Ectodermal cell (in vitro differentiated cells): ENCODE measurements around the gene SLC35F6.
A peak's percentile ranks its signal among the peaks of the same experiment; 100 is the strongest.
"Not testable (repeated sequence)": the region's sequence is repeated elsewhere in the genome, so short reads cannot be mapped to it uniquely, and the experiment has no call there.

Experiments used
- H3K27ac ChIP-seq: 2 replicates; pipeline ENCODE4 v1.7.0; 2013; ENCODE audit warnings: mild to moderate bottlenecking, low read depth, low read length; ENCODE audit not compliant: insufficient read depth, poor library complexity, severe bottlenecking
- H3K27me3 ChIP-seq: 2 replicates; pipeline ENCODE4 v1.7.0; 2013; ENCODE audit warnings: mild to moderate bottlenecking, low read length; ENCODE audit not compliant: insufficient read depth, control insufficient read depth, poor library complexity, severe bottlenecking
- H3K36me3 ChIP-seq: one replicate; pipeline ENCODE4 v1.7.0; 2013; ENCODE audit warnings: low read length; ENCODE audit not compliant: control insufficient read depth, insufficient read depth
- H3K4me1 ChIP-seq: one replicate; pipeline ENCODE4 v1.7.0; 2013; ENCODE audit warnings: low read length; ENCODE audit not compliant: control insufficient read depth, insufficient read depth
- H3K4me3 ChIP-seq: 2 replicates; pipeline ENCODE4 v1.7.0; 2013; ENCODE audit warnings: low read depth, low read length, control low read depth; ENCODE audit not compliant: insufficient read depth
- H3K9me3 ChIP-seq: 2 replicates; pipeline ENCODE4 v1.7.0; 2013; ENCODE audit warnings: mild to moderate bottlenecking, low read length, moderate library complexity; ENCODE audit not compliant: control insufficient read depth
- WGBS, 2 experiments: methylation state at CpG; one replicate each; pipeline ENCODE4 v1.1.7; 2013; ENCODE audit warnings: missing lambda C conversion rate in 2 of 2; 5-methylcytosine and 5-hydroxymethylcytosine counted together

SLC35F6 gene

GRCh38 chr2:26805241-26805676, 41.2 kb downstream of the SLC35F6 start:
- Histone ChIP-seq H3K4me3 (no peak overlapping the region), H3K4me1 (peaks cover 14% of the 10 kb centered on the region), H3K9me3 (no peaks in the 10 kb centered on the region), H3K27ac (no peak overlapping the region), H3K27me3 (no peaks in the 10 kb centered on the region), H3K36me3 (no peaks in the 10 kb centered on the region)
- 73 to 74% methylated on average over 4 to 5 of the region's 5 CpGs for WGBS, 2 experiments

- no peaks in the 10 kb centered on the region for H3K27me3 ChIP-seq
- H3K36me3 ChIP-seq: no peaks in the 10 kb centered on the region
- peaks cover 38% of the 10 kb centered on the region for H3K4me1 ChIP-seq
- no peaks in the 10 kb centered on the region for H3K9me3 ChIP-seq
- H3K27ac ChIP-seq: no peak overlapping the region
- H3K4me3 ChIP-seq: no peak overlapping the region
- WGBS, 2 experiments: 95% methylated on average over 2 of the region's 2 CpGs
Observed at GRCh38 chr2:26807788-26808460, 43.8 kb downstream of the SLC35F6 start.

- Histone ChIP-seq H3K4me3 (no peak overlapping the region), H3K27me3 (no peaks in the 10 kb centered on the region), H3K36me3 (no peaks in the 10 kb centered on the region), H3K4me1 (peaks cover 38% of the 10 kb centered on the region), H3K9me3 (no peaks in the 10 kb centered on the region), H3K27ac (no peak overlapping the region)
- 87 to 96% methylated on average over 3 of the region's 3 CpGs for WGBS, 2 experiments
Observed at GRCh38 chr2:26809211-26809610, 45.1 kb downstream of the SLC35F6 start.

- Histone ChIP-seq H3K4me3 (no peak overlapping the region), H3K36me3 (no peaks in the 10 kb centered on the region), H3K4me1 (peaks cover 38% of the 10 kb centered on the region), H3K27me3 (no peaks in the 10 kb centered on the region), H3K9me3 (no peaks in the 10 kb centered on the region), H3K27ac (no peak overlapping the region)
- WGBS, 2 experiments: 90 to 92% methylated on average over 6 of the region's 6 CpGs
Observed at GRCh38 chr2:26809876-26810577, 45.9 kb downstream of the SLC35F6 start.

- peak overlapping the region; percentile 41 for H3K27ac ChIP-seq
- WGBS, 2 experiments: 66 to 70% methylated on average over 8 of the region's 8 CpGs
- no peaks in the 10 kb centered on the region for H3K27me3 ChIP-seq
- H3K36me3 ChIP-seq: no peaks in the 10 kb centered on the region
- no peaks in the 10 kb centered on the region for H3K9me3 ChIP-seq
- H3K4me1 ChIP-seq: peaks cover 38% of the 10 kb centered on the region
- H3K4me3 ChIP-seq: no peak overlapping the region
Observed at GRCh38 chr2:26811261-26811660, 47.2 kb downstream of the SLC35F6 start.

- 60 to 61% methylated on average over 14 of the region's 14 CpGs for WGBS, 2 experiments
- Histone ChIP-seq H3K36me3 (no peaks in the 10 kb centered on the region), H3K4me1 (peaks cover 38% of the 10 kb centered on the region), H3K27ac (peak overlapping the region; percentile 41), H3K4me3 (no peak overlapping the region), H3K27me3 (no peaks in the 10 kb centered on the region), H3K9me3 (no peaks in the 10 kb centered on the region)
Observed at GRCh38 chr2:26811791-26812694, 48.0 kb downstream of the SLC35F6 start.

GRCh38 chr2:26812731-26813130, 48.6 kb downstream of the SLC35F6 start:
- Histone ChIP-seq H3K4me1 (peaks cover 34% of the 10 kb centered on the region), H3K4me3 (no peak overlapping the region)

GRCh38 chr2:26814072-26814765, 50.1 kb downstream of the SLC35F6 start:
- H3K4me1 ChIP-seq: peaks cover 28% of the 10 kb centered on the region
- 96 to 97% methylated on average over 52 of the region's 52 CpGs for WGBS, 2 experiments
- H3K36me3 ChIP-seq, H3K4me3 ChIP-seq, H3K27me3 ChIP-seq, H3K27ac ChIP-seq, H3K9me3 ChIP-seq: not testable (repeated sequence)

More at GRCh38 chr2:26812731-26813130, 48.6 kb downstream of the SLC35F6 start:
- 94 to 96% methylated on average over 3 of the region's 3 CpGs for WGBS, 2 experiments
- no peaks in the 10 kb centered on the region for H3K9me3 ChIP-seq
- H3K36me3 ChIP-seq: no peaks in the 10 kb centered on the region
- no peaks in the 10 kb centered on the region for H3K27me3 ChIP-seq
- H3K27ac ChIP-seq: no peak overlapping the region

- Histone ChIP-seq H3K9me3 (no peaks in the 10 kb centered on the region), H3K36me3 (no peaks in the 10 kb centered on the region), H3K4me3 (no peak overlapping the region), H3K4me1 (peaks cover 11% of the 10 kb centered on the region), H3K27ac (no peak overlapping the region), H3K27me3 (no peaks in the 10 kb centered on the region)
- 69 to 71% methylated on average over 3 of the region's 3 CpGs for WGBS, 2 experiments
Observed at GRCh38 chr2:26816893-26817292, 52.8 kb downstream of the SLC35F6 start.
